GM12878 (cell line): Measurements from ENCODE around the gene UBASH3B.

Experiments
- ATF7 ChIP-seq: fragments of 450-650 bp; IDR thresholded peaks from 2 replicates; pipeline ENCODE4 v1.6.1; 2016; ENCODE audit warnings: low read depth, mild to moderate bottlenecking
- BHLHE40 ChIP-seq, 2 experiments: fragments of 450-650 bp in 1 of 2; IDR thresholded peaks; 2 replicates each; pipeline ENCODE4 v1.6.1; 2011 to 2017; ENCODE audit warnings: low read depth in 2 of 2, borderline replicate concordance in 1 of 2, improper control_type of control experiment in 1 of 2, low read length in 1 of 2, mild to moderate bottlenecking in 1 of 2
- CHD1 ChIP-seq: IDR thresholded peaks from 2 replicates; pipeline ENCODE4 v1.6.1; 2012; ENCODE audit warnings: low read depth, low read length, improper control_type of control experiment
- EP300 ChIP-seq, 2 experiments: fragments of 150-350 bp in 1 of 2; IDR thresholded peaks; 2 replicates each; pipeline ENCODE4 v1.6.1; 2011 to 2012; ENCODE audit warnings: low read depth in 2 of 2, low read length in 2 of 2, borderline replicate concordance in 1 of 2, improper control_type of control experiment in 1 of 2, inconsistent platforms in 1 of 2; ENCODE audit not compliant: control insufficient read depth in 1 of 2
- JUNB ChIP-seq: IDR thresholded peaks from 2 replicates; pipeline ENCODE4 v1.6.1; 2016; ENCODE audit warnings: antibody characterized with exemption, mild to moderate bottlenecking
- NFXL1 ChIP-seq: fragments of 450-650 bp; IDR thresholded peaks from 2 replicates; pipeline ENCODE4 v1.6.1; 2017; ENCODE audit warnings: antibody characterized with exemption, mild to moderate bottlenecking, borderline replicate concordance
- POLR2A ChIP-seq: IDR thresholded peaks from 2 replicates; pipeline ENCODE4 v1.6.1; 2011; ENCODE audit warnings: low read depth, mild to moderate bottlenecking, low read length
- RCOR1 ChIP-seq: conservative IDR thresholded peaks from 2 replicates; pipeline ENCODE4 v1.6.1; 2012; ENCODE audit warnings: low read depth, low read length, improper control_type of control experiment
- SMC3 ChIP-seq: IDR thresholded peaks from 2 replicates; pipeline ENCODE4 v1.6.1; 2011; ENCODE audit warnings: low read length, improper control_type of control experiment, borderline replicate concordance
- TCF7 ChIP-seq: IDR thresholded peaks from 2 replicates; pipeline ENCODE4 v1.6.1; 2014; ENCODE audit warnings: antibody characterized with exemption, borderline replicate concordance
- ZSCAN29 ChIP-seq: fragments of 450-650 bp; IDR thresholded peaks from 2 replicates; pipeline ENCODE4 v1.6.1; 2017; ENCODE audit warnings: mild to moderate bottlenecking, moderate library complexity
- TF ChIP-seq, protein P1 (sequence below): IDR thresholded peaks from 2 replicates; pipeline ENCODE4 v1.6.1; 2011; ENCODE audit warnings: borderline replicate concordance, low read depth, mild to moderate bottlenecking, moderate library complexity, mixed read lengths, low read length; ENCODE audit not compliant: insufficient read depth; ENCODE audit errors: extremely low read length
- TF ChIP-seq, protein P2 (sequence below), 3 experiments: IDR thresholded peaks in 2 of 3; conservative IDR thresholded peaks in 1 of 3; 2 replicates each; pipeline ENCODE4 v1.5.1; 2011; ENCODE audit warnings: low read depth in 3 of 3, low read length in 3 of 3, mild to moderate bottlenecking in 3 of 3, control low read depth in 2 of 3, moderate library complexity in 2 of 3, inconsistent platforms in 1 of 3, mixed read lengths in 1 of 3; ENCODE audit not compliant: control insufficient read depth in 2 of 3, insufficient read depth in 1 of 3; ENCODE audit errors: extremely low read depth in 1 of 3

- TF ChIP-seq ZSCAN29 (no peak), SMC3 (no peak), EP300 (IDR thresholded peaks at IDR 0.05; ENCODE audit: borderline replicate concordance in 1 of 2, control insufficient read depth in 1 of 2, low read depth in 2 of 2, low read length in 2 of 2) (no peak), JUNB (no peak), TCF7 (no peak), BHLHE40 (IDR thresholded peaks at IDR 0.05; ENCODE audit: borderline replicate concordance in 1 of 2, low read depth in 2 of 2, low read length in 1 of 2) (no peak), NFXL1 (no peak), ATF7 (no peak), RCOR1 (no peak), POLR2A (no peak), CHD1 (no peak)
- TF ChIP-seq, protein P1, sequence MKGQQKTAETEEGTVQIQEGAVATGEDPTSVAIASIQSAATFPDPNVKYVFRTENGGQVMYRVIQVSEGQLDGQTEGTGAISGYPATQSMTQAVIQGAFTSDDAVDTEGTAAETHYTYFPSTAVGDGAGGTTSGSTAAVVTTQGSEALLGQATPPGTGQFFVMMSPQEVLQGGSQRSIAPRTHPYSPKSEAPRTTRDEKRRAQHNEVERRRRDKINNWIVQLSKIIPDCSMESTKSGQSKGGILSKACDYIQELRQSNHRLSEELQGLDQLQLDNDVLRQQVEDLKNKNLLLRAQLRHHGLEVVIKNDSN: no peak
- TF ChIP-seq, protein P2, sequence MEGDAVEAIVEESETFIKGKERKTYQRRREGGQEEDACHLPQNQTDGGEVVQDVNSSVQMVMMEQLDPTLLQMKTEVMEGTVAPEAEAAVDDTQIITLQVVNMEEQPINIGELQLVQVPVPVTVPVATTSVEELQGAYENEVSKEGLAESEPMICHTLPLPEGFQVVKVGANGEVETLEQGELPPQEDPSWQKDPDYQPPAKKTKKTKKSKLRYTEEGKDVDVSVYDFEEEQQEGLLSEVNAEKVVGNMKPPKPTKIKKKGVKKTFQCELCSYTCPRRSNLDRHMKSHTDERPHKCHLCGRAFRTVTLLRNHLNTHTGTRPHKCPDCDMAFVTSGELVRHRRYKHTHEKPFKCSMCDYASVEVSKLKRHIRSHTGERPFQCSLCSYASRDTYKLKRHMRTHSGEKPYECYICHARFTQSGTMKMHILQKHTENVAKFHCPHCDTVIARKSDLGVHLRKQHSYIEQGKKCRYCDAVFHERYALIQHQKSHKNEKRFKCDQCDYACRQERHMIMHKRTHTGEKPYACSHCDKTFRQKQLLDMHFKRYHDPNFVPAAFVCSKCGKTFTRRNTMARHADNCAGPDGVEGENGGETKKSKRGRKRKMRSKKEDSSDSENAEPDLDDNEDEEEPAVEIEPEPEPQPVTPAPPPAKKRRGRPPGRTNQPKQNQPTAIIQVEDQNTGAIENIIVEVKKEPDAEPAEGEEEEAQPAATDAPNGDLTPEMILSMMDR (IDR thresholded peaks at IDR 0.05 in 2 of 3, conservative IDR thresholded peaks at IDR 0.05 in 1 of 3; ENCODE audit: control insufficient read depth in 2 of 3, extremely low read depth in 1 of 3, insufficient read depth in 1 of 3, low read depth in 3 of 3, low read length in 3 of 3): no peak
These were observed 161.4 kb downstream of the UBASH3B start for GRCh38 chr11:122816761-122817520.
